Medulla oblongata (tissue), 1 donor: ENCODE data around the gene TMEM53.
A peak's percentile ranks its signal among the peaks of the same experiment; 100 is the strongest.

Experiments used
- DNase-seq: peaks from one replicate; pipeline ENCODE4 v3.0.0-alpha.2; 2015; ENCODE audit errors: extremely low spot score

TMEM53 gene

DNA sequence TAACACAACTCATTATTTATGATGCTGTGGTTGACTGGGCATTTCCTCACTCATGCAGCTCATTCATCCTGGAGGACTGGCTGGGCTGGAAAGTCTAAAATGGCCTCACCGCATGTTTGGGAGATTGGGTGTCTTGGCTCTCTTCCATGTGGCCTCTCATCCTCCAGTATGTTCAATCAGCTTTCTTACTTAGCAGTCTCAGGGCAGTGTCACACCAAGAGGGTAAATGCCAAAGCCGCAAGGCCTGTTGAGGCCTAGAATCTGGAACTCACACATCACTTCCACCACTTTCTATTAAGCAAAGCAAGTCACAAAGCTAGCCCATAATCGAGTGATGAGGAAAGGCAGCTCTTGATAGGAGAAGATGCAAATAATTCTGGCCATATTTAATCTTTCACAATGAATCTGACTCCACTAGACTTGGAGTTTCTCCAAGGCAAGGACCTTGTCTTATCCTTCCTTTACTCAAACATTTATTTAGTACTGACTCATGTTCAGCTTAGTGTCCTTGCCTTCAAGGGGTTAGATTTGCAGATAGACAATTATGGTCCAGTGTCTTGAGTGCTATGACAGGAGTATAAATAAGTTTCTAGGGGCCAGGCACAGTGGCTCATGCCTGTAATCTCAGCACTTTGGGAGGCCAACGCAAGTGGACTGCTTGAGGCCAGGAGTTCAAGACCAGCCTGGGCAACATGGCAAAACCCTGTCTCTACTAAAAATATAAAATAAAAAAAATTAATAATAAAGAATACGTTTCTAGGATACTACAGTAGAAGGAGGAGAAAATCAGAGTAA lies 45.1 kb downstream of the TMEM53 start:
- no peak for DNase-seq

DNA sequence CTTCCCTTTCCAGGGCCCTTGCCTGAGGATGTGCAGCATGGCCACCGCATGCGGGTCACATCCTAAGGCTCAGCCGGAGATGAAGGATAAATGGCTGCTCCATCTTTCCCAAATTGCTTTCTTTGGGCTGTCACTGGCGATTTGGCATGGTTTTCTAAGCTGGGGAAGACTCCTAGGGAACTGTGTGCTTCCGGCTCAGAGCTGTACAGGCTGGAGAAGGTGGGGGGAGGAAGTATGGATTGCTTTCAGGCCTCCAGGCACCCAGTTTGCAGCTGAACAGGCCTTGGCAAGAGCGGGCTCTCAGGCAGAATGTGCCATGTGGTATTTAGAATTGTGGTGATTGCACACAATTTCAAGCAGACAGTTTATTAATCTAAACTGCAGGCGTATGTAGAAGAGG lies 48.9 kb downstream of the TMEM53 start:
- no peak for DNase-seq

DNA sequence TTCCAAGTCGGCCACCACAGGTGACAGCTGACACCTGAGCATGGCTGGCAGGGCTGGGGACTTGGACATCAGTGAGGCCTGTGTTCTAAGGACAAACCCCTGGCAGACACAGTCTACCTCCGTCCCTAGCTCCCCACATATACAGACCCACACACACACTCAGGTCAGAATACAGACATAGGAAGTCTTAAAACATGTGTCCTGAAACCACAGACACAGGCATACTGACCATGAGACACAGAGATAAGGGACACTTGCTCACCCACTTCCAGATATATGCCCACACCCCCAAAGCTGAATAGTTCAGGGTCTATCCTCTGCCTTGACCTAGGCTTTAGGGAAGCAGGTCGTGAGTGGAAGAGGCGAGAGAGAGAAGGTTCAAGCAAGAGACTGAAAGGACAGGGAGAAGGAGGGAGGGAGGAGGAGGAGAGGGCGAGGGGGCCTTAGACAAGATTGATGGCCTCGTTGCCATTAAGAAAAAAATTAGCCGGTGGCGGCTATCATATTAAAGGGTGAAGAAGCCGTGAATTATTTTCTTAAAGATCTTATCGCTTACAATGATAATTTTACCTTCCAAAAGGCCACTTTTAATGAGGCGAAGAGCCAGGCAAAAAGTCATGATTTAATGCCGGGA lies 49.9 kb downstream of the TMEM53 start:
- DNase-seq: no peak

DNA sequence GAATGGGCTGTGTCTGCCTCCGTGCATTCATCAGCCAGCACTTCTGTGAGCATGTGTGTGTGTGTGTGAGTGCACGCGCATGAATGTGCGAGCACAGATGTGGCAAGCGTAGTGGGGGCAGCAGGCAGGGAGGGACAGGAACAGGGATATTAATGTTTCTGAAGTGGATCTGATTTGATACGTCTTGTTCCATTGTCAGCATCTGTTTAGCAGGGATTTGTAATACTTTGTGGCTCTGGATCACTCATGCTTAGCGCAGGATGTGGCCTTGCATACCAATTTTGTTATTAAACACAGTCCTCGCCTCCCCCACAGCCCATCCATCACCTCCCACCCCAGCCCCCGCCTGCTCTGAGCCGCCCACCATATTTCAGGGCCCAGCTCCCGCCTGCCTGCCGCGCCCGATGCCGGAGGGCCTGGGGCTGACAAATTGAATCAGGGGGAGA lies 52.4 kb downstream of the TMEM53 start:
- DNase-seq: no peak

DNA sequence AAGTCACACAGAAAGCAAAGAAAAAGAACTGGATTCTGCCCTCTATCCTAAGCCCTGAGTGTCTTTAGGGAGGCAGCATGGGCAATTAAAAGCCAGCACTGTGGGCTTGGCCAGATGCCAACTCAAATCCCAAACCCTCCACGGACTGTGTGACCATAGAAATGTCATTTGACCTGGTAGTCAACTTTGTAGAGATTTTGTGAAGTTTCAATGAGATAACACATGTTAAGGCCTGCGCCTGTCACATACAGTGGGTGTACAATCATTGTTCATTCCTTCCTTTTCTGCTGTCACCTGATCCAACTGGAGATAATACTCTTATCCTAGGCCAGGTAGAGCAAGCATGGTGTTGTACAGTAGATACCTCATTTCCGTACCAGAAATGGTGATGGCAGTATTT lies 54.2 kb downstream of the TMEM53 start:
- DNase-seq: no peak

DNA sequence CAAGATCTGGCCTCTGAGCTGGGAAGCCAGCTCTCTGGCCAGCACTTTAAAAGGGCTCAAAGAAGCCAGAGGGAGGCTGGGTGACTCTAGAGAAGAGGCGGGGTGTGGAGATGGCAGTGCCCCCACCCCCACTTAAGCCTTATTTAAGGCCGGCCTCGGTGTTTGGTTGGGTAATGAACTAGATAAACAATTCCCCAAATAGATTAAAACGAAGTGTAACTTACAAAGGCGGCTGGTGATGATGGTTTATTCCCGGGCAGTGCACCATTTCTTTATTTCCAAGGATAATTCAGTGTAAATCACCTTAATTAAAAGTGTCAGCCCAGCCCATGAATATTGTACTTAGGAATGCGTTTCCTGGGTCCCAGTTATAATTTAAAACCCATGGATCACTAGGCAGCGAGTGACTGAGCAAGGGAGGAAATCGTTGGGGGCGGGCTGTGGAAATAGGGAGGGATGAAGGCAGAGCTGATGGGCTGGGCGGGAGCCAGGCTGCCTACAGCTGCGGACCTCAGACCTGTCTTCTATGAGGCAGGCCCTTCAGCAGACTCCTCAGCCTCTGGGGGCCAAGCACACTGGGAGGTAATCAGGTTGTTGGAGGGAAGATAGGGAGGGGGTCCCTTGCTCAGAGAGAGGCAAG lies 54.9 kb downstream of the TMEM53 start:
- no peak for DNase-seq

DNA sequence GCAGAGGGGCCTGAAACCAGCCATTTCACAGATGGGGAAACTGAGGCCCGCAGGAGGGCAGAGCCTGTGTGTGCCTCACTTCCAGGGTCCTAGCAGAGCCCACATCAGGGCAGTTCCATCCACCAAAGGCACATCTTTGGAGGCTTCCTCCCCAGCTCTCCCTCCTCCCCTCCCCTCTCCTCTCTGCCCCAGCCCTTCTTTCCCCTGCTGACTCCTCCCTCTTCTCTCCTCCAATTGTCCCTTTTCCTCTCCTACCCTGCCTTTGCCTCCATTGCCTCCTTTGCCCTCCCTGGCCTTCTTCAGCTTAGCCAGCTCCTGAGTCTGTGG lies 56.6 kb downstream of the TMEM53 start:
- DNase-seq: no peak

DNA sequence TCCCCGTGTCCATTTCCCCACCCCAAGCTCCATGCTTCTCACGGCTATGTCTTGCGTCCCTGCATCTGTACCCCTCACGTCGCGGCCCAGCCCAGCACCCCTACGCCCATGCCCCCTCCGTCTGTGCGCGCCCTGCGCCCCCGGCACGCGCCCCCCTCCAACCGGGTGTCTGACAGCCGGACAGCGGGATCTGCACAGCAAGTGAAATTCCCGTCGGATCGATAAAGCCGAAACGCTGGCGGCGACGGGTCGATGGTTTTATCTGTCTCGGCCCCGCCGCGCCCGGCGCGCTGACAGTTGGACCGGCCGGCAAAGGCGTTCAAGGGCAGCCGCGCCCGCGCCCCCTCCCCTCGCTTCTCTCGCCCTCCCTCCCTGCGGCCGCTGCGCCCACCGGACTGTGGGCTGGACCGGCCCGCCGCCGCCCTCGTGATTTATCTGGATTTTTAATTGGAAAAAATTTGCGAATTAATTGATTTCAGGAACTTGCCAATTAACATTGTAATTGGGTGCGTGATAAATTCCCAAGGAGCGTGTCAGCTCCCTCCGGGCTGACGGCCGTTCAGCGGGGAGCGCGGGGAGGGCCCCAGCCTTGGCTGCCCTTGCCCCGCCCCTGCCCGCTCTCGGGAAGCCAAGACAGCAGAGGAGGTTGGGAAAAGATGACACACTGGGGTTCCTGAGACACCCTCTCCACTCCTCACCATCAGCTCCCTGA lies 57.1 kb downstream of the TMEM53 start:
- no peak for DNase-seq

DNA sequence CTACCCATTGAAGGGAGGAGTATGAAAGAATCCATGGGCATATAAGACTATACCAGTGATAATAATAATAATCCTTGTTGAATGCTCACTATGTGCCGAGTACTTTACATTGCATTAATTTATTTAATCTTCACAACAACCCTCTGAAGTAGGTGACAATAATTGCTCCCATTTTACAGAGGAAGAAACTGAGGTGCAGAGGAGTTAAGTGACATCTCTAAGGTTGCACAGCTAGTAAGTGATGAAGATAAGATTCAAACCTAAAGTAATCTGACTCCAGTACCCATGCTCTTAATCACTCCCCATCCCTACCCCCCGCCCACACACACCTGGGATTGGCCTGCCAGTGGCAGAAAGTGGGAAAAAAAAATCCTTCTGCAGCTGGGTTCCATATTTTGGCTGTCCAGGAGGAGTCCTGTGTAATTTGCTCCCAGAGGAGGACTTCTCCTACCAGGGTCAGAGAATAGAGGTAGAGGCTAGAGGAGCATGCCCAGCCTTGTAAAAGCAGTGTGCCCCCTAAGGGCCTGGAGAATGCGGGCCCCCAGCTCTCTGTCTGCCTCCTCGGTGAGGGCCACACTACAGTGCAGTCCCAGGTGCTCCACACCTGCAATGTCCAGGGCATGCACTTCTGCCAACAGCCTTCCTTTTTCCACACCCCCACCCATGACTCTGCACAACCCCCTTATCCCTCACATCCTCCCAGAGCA lies 57.8 kb downstream of the TMEM53 start:
- DNase-seq: no peak

DNA sequence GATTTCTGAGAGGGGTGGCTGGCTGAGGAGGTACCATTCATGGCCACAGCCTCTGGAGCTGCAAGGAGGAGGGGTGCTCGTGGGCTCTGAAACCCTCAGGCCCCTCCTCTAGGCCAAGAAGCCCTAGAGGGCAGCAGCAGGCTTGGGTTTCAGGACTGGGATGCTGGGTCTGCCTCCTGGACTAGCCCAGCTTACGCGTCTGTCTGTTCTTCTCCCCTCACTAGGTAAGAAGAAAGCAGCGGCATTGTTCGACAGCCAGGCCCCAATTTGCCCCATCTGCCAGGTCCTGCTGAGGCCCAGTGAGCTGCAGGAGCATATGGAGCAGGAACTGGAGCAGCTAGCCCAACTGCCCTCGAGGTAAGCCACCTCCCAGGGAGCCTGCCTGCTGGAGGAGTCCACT lies 60.3 kb downstream of the TMEM53 start:
- no peak for DNase-seq

DNA sequence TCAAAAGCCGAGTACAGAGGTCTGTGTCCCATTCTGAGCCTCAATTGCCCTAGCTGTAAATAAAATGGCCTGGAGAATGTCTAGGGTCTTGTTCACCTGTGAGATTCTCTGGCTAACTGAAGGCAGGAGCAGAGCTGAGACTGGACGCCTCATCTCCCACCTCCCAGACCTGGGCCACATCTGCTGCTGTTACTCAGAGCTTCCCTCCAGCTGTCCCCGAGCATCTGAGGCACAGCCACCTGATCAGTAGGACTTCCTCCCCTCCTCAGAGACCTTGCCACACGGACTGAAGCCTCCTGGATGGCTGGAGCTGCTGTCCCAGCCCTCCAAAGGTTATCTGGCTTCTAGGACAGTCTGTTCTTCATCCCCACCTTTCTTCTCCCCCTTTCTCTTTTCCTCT lies 62.4 kb downstream of the TMEM53 start:
- DNase-seq: no peak

DNA sequence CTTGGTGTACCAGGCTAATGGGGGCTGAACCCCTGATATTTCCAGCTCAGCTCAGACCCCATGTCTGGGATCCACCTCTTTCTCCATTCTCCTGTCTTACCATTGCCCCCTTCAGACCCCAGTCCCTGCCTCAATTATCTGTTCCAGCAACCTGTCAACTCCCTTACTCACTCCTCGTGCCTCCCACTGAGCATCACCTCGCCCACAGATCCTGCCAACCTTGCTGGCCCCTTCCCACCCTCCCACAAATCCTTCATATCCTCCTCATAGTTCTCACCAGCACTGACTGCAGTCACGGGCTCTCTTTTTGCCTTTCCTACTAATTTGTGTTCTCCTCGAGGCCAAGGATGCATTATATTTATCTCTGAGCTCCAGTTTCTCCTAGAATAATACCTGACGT lies 62.9 kb downstream of the TMEM53 start:
- DNase-seq: no peak

DNA sequence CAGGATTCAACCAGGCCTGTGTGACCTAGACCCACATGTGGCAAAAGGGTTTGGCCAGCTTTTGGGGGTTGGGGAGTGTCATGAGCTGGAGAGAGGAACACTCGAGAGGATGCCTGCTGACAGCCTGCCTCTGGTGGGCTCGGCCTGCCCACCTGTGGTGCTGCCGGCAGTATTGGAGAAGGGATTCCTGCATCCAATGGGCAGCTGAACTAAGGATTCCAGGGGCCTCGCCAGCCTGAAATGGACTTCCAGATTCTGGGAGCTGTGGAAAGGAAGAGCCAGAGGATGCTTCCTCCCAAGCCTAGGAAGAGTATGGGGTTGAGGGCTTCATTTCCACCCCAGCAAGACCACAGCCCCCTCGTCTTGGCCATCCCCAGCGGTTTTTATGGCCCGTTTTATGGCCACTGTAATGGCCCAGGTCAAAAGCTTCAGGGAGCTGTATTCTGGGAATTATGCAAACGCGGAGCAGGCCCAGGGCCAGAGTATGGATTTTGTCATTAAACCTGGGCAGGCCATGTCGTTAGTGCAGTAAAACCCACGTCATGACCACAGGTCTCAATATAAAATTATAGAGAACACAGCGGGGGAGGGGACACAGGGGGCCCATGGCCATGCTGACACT lies 63.6 kb downstream of the TMEM53 start:
- no peak for DNase-seq

DNA sequence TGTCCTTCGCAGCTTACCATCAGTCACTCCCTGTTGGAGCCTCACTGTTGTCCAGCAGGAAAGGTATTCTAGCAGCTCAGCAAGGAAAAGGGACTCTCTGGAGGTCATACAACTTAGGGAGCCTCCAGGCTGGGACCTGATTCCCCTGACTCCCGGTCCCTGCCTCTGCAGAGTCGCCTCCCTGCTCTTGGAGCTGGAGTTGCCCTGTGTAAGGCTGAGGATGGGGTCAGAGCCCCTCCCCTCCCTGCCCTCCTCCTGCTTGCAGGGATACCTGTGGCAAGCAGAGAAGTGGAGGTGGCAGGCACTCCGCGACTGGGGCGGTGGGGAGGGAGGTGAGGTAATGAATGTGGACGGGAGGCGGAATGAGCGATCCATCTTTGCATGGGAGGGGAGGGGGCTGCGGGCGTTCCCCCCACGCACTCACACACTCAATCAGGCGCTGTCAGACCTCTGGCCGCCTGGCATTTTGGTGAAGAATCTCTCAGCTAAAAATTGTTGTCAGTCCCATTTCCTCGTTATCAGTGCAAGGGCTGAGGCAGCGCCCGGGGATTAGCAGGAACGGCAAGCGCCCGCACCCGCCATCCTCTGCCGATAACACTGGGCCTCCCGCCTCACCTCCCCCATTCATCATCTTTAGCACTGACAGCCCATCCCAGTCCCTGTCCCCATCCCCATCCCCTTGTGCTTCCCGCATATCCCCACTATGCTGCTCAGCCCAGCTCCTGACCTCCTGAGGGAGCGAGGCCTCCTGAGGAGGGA lies 64.3 kb downstream of the TMEM53 start:
- DNase-seq: no peak

DNA sequence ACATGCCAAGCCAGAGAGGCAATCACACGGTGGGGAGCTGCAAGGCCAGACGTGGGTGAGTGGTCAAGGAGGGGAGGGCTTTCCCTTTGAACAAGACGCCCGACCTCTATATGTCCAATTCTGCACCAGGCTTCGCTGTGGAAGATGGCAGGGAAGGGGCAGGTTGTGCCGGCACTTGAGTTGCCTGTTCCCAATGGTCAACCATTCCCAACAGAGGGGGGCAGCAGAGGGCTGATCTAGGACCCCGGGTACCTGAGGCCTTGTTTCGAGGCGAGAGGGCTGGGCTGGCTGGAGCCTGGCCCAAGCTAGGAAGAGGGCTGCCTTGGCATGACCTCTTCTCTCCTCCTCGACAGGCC lies 64.9 kb downstream of the TMEM53 start:
- peak; percentile 55 for DNase-seq

DNA sequence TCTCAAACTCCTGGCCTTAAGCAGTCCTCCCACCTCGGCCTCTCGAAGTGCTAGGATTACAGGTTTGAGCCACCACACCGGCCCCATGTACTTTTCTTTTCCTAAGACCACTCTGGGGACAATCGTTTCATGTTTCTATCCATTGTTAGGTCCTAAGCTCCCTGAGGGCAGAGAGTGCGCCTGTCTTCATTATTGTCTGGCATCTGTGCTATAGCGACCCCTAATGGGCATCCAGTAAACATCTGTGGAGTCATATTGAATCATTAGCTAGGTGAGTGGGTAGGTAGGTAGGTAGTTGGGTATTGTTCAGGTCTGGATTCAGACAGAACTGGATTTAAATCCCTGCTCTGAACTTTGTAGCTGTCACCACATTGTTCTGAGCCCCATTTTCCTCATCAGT lies 66.1 kb downstream of the TMEM53 start:
- no peak for DNase-seq

DNA sequence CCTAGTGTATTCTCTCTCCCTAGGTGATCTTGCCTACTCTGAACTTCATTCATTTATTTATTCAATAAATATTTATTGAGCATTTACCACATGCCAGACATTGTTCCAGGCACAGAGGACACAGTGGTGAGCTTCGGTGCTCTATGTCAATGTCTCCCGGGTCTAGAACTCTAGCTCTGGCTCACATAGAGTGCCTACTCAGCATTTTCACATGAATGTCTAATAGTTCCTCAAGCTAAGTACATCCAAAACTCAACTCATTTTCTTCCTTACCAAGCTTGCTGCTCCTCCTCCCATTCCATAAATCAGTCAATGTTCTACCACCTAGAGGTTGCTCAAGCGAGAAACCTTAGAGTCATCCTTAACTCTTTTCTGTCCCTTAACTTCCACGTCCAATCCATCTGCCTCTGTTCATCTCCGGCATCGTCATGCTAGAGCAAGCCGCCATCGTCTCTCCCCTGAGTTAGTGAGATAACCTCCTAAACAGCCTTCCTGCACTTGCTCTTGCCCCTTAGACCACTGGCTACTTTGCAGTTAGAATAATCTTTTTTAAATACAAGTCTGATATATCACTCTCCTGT lies 67.5 kb downstream of the TMEM53 start:
- no peak for DNase-seq

DNA sequence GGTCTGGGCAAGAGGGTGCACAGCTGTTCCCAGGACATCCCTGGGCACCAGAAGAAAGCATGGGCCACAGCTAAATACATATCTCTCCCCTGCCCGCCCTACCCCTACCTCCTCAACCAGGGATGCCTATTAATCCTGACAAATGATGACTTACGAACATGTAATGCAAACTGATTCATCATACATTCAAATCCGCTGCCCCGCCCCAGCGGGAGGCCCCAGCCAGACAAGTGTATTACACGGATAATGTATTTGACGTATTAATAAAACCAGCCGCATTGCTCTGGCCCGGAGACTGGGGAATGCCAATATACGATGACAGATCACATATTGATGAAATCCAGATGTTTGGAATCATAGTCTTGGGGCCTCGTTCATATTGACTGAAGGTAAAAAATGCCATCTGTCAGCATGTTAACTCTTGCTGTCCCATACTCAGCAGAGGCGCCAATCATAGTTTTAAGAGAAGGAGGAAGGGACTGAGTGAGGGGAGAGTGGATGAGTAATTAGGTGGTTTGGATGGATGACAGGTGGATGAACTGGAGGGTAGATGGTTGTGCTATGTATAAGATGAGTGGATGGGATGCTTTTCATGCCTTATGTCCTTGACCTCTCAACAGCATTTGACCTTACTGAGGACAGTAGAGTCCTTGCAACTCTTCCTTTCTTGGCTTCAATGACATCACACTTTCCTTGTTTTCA lies 68.2 kb downstream of the TMEM53 start:
- DNase-seq: no peak

DNA sequence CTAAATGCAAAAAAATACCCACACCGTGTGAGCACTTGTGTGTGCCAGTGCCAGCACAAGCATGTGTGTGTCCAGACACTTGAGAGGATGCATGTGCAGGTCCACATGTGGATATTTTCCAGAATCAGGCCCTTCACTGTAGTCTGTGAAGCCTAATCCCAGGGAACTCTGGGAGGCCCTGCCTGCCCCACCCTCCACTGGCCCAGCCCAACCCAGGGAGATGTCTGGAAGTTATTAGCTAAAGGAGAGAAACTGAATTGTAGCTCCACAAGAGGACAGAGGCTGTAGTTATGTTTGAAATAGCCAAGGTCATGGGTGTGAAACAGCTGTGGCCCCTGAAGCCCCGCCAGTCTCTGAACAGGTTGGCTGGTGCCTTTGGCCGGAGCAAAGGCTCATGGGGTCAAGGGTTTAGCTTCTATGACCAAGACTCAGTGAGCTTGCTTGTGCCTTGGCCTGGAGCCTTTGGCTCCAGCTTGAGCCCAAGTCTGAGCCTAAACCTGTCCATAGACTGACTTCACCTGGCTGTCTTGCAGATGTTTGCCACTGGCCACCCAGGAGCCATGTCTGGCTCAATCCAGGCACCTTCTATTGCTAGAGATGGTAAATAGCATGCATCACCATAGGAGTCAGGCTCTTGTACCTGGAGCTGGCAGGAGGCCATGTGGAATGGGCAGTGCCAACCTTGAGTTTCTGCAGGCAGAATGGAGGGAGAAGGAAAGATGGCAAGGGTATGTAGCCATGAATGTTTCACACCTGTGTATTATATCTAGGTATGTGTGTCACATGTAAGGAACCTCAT lies 69.9 kb downstream of the TMEM53 start:
- no peak for DNase-seq
